ENCODE measurements around the gene LDHB.
"Not testable (repeated sequence)": the region's sequence is repeated elsewhere in the genome, so short reads cannot be mapped to it uniquely, and the experiment has no call there.

The LDHB gene

DNA sequence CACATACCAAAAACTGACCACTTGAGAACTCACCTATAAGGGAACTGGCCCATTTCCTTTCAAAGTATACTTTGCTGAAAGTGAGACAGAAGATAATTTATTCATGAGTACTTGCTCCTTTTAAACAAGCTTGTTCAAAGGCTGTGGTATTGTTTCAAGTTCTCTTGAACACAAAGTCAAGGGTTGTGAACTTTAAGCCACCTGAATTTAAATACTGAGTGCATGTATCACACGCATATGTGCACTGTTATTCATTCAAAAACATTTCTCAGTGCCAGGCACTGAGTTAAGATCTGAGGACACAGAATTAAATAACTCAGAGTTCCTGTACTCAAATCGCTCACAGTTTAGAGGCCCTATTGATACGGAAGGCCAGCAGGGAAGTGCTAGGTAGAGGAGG is 19.1 kb upstream of the LDHB start:
- Histone ChIP-seq H3K4me1 (ENCODE audit: insufficient read depth, low read length) (no peaks in the 10 kb centered on the region), H2AFZ (ENCODE audit: low read depth, low read length) (no peak overlapping the region), H3K27me3 (ENCODE audit: insufficient read depth, low read length) (no peaks in the 10 kb centered on the region), H3K36me3 (ENCODE audit: insufficient read depth, low read length) (no peaks in the 10 kb centered on the region), H3K4me3 (ENCODE audit: low read length) (no peak overlapping the region), H3K9me3 (ENCODE audit: low read length) (no peaks in the 10 kb centered on the region)

DNA sequence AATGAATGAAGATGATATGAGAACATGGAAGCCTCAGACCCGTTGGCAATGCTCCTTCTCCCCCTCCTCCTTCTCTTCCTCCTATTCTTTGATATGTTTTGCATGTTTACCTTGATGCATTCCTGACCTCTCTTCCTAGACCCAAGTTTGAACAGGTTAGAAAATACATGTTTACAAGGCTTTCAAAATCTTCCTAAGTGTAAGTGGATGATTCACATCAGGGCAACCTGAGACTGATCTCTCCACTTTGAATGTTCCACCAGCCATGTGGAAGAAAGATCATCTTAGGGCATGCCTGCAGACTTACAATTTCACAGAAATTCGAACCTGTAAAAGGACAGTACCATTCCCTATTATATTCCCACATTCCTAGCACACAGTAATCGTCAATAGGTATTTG is 18.0 kb upstream of the LDHB start:
- Histone ChIP-seq H3K4me1 (ENCODE audit: insufficient read depth, low read length) (no peaks in the 10 kb centered on the region), H3K36me3 (ENCODE audit: insufficient read depth, low read length) (no peaks in the 10 kb centered on the region), H2AFZ (ENCODE audit: low read depth, low read length) (no peak overlapping the region), H3K4me3 (ENCODE audit: low read length) (no peak overlapping the region), H3K27me3 (ENCODE audit: insufficient read depth, low read length) (no peaks in the 10 kb centered on the region), H3K9me3 (ENCODE audit: low read length) (no peaks in the 10 kb centered on the region)

DNA sequence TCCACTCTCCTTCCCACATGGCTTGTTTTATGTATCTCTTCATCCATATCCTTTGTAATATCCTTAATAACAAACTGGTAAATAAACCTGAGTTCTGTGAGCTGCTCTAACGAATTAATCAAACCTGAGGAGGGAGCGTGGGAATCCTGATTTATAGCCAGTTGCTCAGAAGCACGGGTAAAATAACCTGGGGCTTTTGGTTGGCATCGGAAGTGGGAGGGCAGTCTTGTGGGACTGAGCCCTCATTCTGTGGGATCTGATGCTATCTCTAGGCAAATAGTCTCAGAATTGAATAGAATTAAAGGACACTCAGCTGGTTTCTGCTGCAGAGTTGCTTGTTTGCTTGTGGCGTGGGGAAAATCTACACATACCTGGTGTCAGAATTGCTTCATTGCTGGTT is 17.5 kb upstream of the LDHB start:
- H3K9me3 ChIP-seq (ENCODE audit: low read length): no peaks in the 10 kb centered on the region
- no peak overlapping the region for H3K4me3 ChIP-seq (ENCODE audit: low read length)
- no peaks in the 10 kb centered on the region for H3K36me3 ChIP-seq (ENCODE audit: insufficient read depth, low read length)
- no peaks in the 10 kb centered on the region for H3K27me3 ChIP-seq (ENCODE audit: insufficient read depth, low read length)
- no peaks in the 10 kb centered on the region for H3K4me1 ChIP-seq (ENCODE audit: insufficient read depth, low read length)
- H2AFZ ChIP-seq (ENCODE audit: low read depth, low read length): no peak overlapping the region

DNA sequence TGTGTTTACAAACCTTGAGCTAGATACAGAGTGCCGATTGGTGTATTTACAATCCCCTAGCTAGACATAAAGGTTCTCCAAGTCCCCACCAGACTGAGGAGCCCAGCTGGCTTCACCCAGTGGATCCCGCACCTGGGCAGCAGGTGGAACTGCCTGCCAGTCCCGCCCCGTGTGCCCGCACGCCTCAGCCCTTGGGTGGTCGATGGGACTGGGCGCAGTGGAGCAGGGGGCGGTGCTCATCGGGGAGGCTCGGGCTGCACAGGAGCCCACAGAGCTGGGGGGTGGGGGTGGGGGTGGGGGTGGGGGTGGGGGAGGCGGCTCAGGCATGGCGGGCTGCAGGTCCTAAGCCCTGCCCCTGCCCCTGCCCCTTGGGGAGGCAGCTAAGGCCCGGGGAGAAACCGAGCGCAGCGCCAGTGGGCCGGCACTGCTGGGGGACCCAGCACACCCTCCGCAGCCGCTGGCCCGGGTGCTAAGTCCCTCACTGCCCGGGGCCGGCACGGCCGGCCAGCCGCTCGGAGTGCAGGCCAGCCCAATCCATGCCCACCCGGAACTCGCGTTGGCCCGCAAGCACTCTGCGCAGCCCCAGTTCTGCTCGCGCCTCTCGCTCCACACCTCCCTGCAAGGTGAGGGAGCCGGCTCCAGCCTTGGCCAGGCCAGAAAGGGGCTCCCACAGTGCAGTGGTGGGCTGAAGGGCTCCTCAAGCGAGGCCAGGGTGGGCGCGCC is 16.3 kb upstream of the LDHB start:
- not testable (repeated sequence) for H3K27me3 ChIP-seq (ENCODE audit: insufficient read depth, low read length); H3K36me3 ChIP-seq (ENCODE audit: insufficient read depth, low read length); H3K4me3 ChIP-seq (ENCODE audit: low read length); H2AFZ ChIP-seq (ENCODE audit: low read depth, low read length); H3K4me1 ChIP-seq (ENCODE audit: insufficient read depth, low read length); H3K9me3 ChIP-seq (ENCODE audit: low read length)

DNA sequence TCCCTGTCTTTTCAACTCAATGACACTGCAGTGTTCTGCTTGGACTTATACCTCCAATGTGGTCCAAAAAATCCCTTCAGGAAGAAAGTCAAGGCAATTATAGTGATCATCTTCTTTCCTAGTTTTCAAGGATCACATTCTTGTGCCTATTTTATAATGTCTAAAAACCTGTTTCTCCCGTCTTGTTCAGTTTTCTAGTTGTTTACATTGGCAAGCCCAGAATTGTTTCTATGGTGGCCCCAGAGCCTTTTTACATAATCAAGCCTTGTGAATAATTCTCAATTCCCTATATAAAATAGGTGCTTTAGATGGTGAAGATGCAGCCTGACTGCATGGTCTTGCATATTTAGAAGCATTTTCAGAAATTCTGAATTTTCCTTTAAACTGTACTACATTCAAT is 14.5 kb upstream of the LDHB start:
- Histone ChIP-seq H3K9me3 (ENCODE audit: low read length) (no peaks in the 10 kb centered on the region), H3K36me3 (ENCODE audit: insufficient read depth, low read length) (no peaks in the 10 kb centered on the region), H2AFZ (ENCODE audit: low read depth, low read length) (no peak overlapping the region), H3K4me1 (ENCODE audit: insufficient read depth, low read length) (no peaks in the 10 kb centered on the region), H3K27me3 (ENCODE audit: insufficient read depth, low read length) (no peaks in the 10 kb centered on the region), H3K4me3 (ENCODE audit: low read length) (no peak overlapping the region)

DNA sequence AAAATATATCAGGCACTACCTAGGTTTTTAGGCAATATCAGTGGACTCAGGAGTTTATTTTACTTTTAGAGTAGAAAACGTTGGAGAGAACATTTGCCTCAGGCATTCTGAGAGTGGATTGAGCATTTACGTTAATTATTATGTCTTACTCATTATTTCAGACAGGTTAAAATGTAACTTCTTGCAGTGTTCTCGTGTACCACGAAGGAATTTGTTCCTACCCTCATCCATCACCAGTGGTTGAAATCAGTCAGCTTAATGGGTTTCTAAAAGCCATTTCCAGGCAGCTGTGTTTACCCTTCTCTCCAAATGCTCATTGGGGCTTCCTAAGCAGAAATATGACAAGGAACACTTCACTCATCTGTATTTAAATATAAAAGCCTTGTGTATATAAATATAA is 9.1 kb upstream of the LDHB start:
- no peaks in the 10 kb centered on the region for H3K9me3 ChIP-seq (ENCODE audit: low read length)
- H2AFZ ChIP-seq (ENCODE audit: low read depth, low read length): no peak overlapping the region
- H3K4me1 ChIP-seq (ENCODE audit: insufficient read depth, low read length): no peaks in the 10 kb centered on the region
- H3K4me3 ChIP-seq (ENCODE audit: low read length): no peak overlapping the region
- H3K36me3 ChIP-seq (ENCODE audit: insufficient read depth, low read length): no peaks in the 10 kb centered on the region
- H3K27me3 ChIP-seq (ENCODE audit: insufficient read depth, low read length): no peaks in the 10 kb centered on the region

DNA sequence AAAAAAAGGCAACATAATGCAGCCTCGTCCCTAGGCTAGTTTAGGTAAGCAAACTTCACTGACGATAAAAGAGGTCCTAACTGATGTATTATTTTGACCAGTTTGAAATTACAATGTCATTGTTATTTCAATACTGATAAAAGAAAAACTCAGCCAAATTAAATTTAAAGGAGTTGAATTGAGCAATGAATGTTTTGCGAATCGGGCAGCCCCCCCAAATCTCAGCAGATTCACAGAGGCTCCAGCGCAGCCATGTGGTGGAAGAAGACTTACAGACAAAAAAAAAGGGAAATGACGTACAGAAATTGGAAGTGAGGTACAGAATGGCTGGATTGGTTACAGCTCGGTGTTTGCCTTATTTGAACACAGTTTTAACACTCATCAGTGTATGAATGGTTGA is 8.2 kb upstream of the LDHB start:
- Histone ChIP-seq H3K36me3 (ENCODE audit: insufficient read depth, low read length) (no peaks in the 10 kb centered on the region), H3K9me3 (ENCODE audit: low read length) (no peaks in the 10 kb centered on the region), H3K4me1 (ENCODE audit: insufficient read depth, low read length) (no peaks in the 10 kb centered on the region), H2AFZ (ENCODE audit: low read depth, low read length) (no peak overlapping the region), H3K4me3 (ENCODE audit: low read length) (no peak overlapping the region), H3K27me3 (ENCODE audit: insufficient read depth, low read length) (no peaks in the 10 kb centered on the region)

DNA sequence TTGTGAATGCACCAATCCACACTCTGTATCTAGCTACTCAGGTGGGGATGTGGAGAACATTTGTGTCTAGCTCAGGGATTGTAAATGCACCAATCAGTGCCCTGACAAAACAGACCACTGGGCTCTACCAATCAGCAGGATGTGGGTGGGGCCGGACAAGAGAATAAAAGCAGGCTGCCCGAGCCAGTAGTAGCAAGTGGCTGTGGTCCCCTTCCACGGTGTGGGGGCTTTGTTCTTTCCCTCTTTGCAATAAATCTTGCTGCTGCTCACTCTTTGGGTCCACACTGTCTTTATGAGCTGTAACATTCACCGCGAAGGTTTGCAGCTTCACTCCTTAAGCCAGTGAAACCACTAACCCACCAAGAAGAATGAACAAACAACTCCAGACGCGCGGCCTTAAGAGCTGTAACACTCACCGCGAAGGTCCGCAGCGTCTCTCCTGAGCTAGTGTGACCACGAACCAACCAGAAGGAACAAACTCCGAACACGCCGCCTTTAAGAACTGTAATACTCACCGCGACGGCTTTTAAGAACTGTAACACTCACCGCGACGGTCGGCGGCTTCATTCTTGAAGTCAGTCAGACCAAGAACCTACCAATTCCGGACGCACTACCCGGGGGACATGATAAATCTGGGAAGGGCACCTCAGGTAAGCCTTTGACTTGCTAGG is 4.6 kb upstream of the LDHB start:
- Histone ChIP-seq H3K36me3 (ENCODE audit: insufficient read depth, low read length) (no peaks in the 10 kb centered on the region), H3K9me3 (ENCODE audit: low read length) (no peaks in the 10 kb centered on the region), H3K4me1 (ENCODE audit: insufficient read depth, low read length) (no peaks in the 10 kb centered on the region), H3K27me3 (ENCODE audit: insufficient read depth, low read length) (no peaks in the 10 kb centered on the region), H3K4me3 (ENCODE audit: low read length) (no peak overlapping the region), H2AFZ (ENCODE audit: low read depth, low read length) (no peak overlapping the region)

DNA sequence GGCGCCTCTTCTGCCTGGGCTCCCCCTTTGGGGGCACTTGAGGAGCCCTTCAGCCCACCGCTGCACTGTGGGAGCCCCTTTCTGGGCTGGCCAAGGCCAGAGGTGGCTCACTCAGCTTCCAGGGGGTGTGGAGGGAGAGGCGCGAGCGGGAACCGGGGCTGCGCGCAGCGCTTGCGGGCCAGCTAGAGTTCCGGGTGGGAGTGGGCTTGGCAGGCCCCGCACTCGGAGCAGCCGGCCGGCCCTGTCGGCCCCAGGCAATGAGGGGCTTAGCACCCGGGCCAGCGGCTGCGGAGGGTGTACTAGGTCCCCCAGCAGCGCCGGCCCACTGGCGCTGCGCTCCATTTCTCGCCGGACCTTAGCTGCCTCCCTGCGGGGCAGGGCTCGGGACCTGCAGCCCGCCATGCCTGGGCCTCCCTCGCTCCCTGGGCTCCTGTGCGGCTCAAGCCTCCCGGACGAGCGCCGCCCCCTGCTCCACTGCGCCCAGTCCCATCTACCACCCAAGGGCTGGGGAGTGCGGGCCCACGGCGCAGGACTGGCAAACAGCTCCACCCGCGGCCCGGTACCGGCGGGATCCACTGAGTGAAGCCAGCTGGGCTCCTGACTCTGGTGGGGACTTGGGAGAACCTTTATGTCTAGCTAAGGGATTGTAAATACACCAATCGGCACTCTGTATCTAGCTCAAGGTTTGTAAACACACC is 3.9 kb upstream of the LDHB start:
- H2AFZ ChIP-seq (ENCODE audit: low read depth, low read length); H3K27me3 ChIP-seq (ENCODE audit: insufficient read depth, low read length); H3K4me3 ChIP-seq (ENCODE audit: low read length); H3K9me3 ChIP-seq (ENCODE audit: low read length); H3K36me3 ChIP-seq (ENCODE audit: insufficient read depth, low read length); H3K4me1 ChIP-seq (ENCODE audit: insufficient read depth, low read length): not testable (repeated sequence)

DNA sequence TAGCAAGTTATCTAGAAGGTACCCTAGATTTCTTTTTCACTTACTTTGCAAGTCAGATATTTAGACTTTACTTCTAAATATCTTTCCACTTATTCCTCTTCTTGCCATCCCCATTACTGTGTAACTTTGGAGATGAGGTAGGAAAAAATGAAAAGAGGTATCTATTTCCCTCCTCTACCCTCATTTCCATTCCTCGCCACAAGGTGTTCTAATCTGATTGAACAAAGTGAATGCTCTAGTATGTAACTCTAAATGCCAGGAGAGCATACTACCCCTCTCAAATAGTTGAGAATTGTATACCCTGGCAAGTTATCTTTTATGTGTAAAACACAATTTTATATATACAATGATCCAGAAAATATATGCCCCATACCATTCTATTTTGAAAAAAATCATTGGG is 1.7 kb upstream of the LDHB start:
- H3K36me3 ChIP-seq (ENCODE audit: insufficient read depth, low read length): peaks cover 7% of the 10 kb centered on the region
- H3K27me3 ChIP-seq (ENCODE audit: insufficient read depth, low read length): no peaks in the 10 kb centered on the region
- H2AFZ ChIP-seq (ENCODE audit: low read depth, low read length): no peak overlapping the region
- H3K4me3 ChIP-seq (ENCODE audit: low read length): no peak overlapping the region
- H3K9me3 ChIP-seq (ENCODE audit: low read length): no peaks in the 10 kb centered on the region
- peaks cover 15% of the 10 kb centered on the region for H3K4me1 ChIP-seq (ENCODE audit: insufficient read depth, low read length)

DNA sequence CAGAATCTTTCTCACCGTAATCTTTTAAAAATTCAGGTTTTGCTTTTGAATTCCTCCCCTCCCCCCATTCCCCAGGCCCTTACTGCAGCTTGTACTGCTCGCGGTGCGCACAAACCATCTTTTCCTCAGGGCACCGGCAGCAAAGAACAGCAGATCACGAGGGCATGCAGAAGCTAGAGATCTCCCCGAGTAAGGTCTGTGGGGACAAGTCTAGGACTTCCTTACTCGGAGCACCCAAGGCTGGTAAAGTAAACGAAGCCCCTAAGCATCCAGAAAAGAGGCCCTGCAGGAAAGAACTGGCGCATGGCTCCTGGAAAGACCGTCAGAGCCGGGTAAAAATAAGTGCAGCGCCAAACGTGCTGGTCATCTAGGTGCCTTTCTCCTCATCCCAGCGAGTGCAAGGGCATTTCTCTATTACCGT is 727 bp downstream of the LDHB start:
- H3K4me1 ChIP-seq (ENCODE audit: insufficient read depth, low read length): peaks cover 15% of the 10 kb centered on the region
- H2AFZ ChIP-seq (ENCODE audit: low read depth, low read length): peak overlapping the region; percentile 53
- H3K36me3 ChIP-seq (ENCODE audit: insufficient read depth, low read length): peaks cover 30% of the 10 kb centered on the region
- H3K4me3 ChIP-seq (ENCODE audit: low read length): peak overlapping the region; percentile 97
- no peaks in the 10 kb centered on the region for H3K27me3 ChIP-seq (ENCODE audit: insufficient read depth, low read length)
- no peaks in the 10 kb centered on the region for H3K9me3 ChIP-seq (ENCODE audit: low read length)

DNA sequence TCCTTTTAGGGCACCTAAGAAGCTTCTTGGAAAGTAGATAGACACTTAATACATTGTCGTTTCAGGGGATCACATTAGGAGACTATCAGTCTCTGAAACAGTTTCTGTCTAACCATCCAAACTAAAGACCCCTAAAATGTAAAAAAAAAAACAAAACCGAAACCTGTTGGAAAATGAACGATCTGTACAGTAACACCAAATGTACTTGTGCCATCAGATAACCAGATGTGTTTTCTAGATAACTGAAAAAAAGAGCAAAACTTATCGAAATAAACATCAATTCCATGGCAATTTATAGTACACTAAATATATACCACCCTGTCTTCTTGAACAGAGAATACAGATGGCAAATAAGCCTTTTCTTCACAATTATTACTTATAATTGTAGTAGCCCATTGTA is 2.1 kb downstream of the LDHB start:
- Histone ChIP-seq H3K27me3 (ENCODE audit: insufficient read depth, low read length) (no peaks in the 10 kb centered on the region), H3K4me1 (ENCODE audit: insufficient read depth, low read length) (peaks cover 15% of the 10 kb centered on the region), H3K9me3 (ENCODE audit: low read length) (no peaks in the 10 kb centered on the region), H2AFZ (ENCODE audit: low read depth, low read length) (no peak overlapping the region), H3K4me3 (ENCODE audit: low read length) (peak overlapping the region; percentile 97), H3K36me3 (ENCODE audit: insufficient read depth, low read length) (peaks cover 43% of the 10 kb centered on the region)

DNA sequence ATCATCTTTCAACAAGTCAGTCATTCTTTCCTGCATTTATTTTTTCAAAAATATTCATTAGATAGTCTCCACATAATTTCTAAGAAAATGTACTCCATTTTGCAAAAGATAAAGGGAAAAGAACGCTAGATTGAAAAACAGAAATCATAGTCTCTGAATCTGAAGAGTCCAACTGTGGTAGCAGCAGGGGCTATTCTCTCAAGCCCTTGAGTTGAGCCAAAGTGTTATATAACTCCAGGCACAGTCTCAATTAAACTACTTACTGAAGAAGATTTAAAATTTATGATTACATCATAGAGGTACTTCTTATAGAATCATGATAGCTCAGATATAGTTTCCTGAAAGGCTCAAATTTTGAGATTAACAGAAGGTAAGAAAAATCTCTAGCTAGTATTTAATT is 5.8 kb downstream of the LDHB start:
- Histone ChIP-seq H3K4me1 (ENCODE audit: insufficient read depth, low read length) (peaks cover 15% of the 10 kb centered on the region), H3K9me3 (ENCODE audit: low read length) (no peaks in the 10 kb centered on the region), H2AFZ (ENCODE audit: low read depth, low read length) (no peak overlapping the region), H3K36me3 (ENCODE audit: insufficient read depth, low read length) (peaks cover 74% of the 10 kb centered on the region), H3K27me3 (ENCODE audit: insufficient read depth, low read length) (no peaks in the 10 kb centered on the region), H3K4me3 (ENCODE audit: low read length) (no peak overlapping the region)

All from neuron (in vitro differentiated cells).